AG10803 (cell line): ENCODE results near the gene KRT36.

Experiments
- DNase-seq: peaks from one replicate; pipeline ENCODE4 v3.0.0; 2010; ENCODE audit warnings: low read depth
- H3K4me3 ChIP-seq: 2 replicates; pipeline ENCODE4 v1.5.1; 2011; ENCODE audit warnings: mild to moderate bottlenecking, low read length, control low read depth
- TF ChIP-seq, protein P1 (sequence below): conservative IDR thresholded peaks from 2 replicates; pipeline ENCODE4 v1.5.1; 2011; ENCODE audit warnings: mild to moderate bottlenecking, low read length, control low read depth, inconsistent platforms

KRT36 gene

DNA sequence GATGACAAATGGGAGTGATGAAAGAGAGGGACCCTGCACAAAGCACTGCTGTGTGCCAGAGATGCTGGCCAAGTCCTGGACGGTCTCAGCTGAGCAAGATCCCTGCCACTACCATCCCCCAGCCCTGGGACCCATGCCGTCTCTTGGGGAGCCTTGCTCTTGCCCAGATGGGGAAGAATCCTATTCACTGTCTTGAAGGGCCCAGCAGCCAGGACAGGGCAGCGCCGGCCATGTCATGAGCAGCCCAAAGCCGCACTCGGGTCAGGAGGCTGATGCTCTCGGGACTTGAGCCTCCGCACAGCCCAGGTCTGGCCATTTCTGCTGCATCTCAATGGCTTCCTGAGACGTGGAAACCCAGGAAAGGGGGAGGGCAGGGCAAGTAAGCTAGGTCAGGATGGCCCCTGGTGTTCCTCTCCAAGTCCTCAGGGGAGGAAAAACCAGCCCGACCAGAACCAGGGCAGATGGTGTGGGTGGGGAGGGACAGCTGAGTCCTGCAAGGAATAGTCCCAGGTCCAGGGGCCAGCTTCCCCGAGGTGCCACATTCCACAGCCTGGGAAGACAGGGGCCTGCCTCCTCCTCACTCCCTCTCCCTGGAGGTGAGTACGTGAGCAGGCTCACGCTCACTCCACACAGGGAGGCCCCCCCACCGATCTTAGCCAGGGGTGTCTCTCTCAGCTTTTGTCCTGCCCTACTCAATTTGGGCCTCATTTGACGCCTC, 46.2 kb upstream of the KRT36 start:
- no peak for DNase-seq
- H3K4me3 ChIP-seq, result no peak overlapping the region

GRCh38 chr17:41534899-41535546, 45.3 kb upstream of the KRT36 start:
- DNase-seq, result no peak
- no peak overlapping the region for H3K4me3 ChIP-seq
- TF ChIP-seq, protein P1, sequence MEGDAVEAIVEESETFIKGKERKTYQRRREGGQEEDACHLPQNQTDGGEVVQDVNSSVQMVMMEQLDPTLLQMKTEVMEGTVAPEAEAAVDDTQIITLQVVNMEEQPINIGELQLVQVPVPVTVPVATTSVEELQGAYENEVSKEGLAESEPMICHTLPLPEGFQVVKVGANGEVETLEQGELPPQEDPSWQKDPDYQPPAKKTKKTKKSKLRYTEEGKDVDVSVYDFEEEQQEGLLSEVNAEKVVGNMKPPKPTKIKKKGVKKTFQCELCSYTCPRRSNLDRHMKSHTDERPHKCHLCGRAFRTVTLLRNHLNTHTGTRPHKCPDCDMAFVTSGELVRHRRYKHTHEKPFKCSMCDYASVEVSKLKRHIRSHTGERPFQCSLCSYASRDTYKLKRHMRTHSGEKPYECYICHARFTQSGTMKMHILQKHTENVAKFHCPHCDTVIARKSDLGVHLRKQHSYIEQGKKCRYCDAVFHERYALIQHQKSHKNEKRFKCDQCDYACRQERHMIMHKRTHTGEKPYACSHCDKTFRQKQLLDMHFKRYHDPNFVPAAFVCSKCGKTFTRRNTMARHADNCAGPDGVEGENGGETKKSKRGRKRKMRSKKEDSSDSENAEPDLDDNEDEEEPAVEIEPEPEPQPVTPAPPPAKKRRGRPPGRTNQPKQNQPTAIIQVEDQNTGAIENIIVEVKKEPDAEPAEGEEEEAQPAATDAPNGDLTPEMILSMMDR, result no peak

More for the DNA sequence above, 46.2 kb upstream of the KRT36 start:
- TF ChIP-seq, protein P1, result no peak

DNA sequence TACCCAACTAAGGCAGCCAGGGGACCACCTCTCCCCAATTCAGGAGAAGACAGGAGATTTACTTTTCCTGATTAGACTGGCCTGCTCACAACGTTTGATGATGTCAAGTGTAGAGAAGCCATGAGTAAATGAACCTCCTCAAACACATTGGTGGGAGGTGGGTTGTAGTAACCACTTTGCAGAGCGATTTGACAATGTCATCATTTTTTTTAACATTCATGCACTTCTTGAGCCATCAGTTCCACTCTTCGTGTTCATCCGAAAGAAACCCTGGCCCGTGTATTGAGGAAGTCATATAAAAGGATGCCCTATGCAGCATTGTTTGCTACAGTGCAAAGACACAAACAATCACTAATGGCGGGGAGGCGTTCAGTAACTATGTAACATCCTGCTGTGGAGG, 43.9 kb upstream of the KRT36 start:
- DNase-seq, result no peak
- TF ChIP-seq, protein P1, result no peak
- H3K4me3 ChIP-seq, result no peak overlapping the region

DNA sequence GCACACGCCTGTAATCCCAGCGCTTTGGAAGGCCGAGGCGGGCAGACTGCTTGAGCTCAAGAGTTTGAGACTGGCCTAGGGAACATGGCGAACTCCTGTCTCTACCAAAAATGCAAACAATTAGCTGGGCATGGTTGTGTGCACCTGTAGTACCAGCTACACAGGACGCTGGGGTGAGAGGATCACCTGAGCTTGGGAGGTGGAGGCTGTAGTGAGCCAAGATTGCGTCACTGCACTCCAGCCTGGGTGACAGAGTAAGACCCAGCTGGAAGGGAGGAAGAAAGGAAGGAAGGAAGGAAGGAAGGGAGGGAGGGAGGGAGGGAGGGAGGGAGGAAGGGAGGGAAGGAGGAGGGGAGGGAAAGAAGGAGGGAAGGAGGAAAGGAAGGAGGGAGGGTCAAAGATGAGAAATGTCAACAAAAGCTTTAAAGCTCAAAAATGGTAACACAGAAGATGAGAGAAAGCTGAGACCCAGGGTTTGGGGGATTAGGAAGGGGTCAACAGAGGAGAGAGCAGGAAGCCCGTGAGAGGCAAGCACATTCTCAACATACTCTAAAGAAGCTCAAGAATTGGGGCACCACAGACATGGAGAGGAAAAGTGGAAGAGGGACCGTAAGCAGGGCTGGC, 43.3 kb upstream of the KRT36 start:
- no peak overlapping the region for H3K4me3 ChIP-seq
- no peak for DNase-seq
- TF ChIP-seq, protein P1, result no peak

DNA sequence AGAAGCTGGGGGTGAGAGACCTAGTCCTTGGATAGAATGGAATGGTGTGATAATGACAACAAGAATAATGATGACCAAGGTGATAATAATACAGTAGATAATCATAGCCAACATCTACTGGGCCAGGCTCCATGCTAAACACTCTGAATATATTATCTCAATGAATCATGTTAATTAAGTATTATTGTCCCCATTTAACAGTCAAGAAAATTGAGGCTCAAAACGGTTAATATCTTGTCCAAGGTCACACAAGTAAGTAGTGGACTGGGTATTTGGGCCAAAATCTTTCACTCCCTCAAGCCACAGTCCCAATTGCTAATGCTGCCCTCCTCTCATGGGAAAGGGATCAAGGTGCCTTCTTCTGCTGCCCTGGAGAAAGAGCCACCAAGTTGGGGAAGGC, 42.3 kb upstream of the KRT36 start:
- TF ChIP-seq, protein P1, result no peak
- no peak for DNase-seq
- H3K4me3 ChIP-seq, result no peak overlapping the region

- TF ChIP-seq, protein P1, result no peak
- peak; percentile 67 for DNase-seq
- H3K4me3 ChIP-seq, result no peak overlapping the region
Measured at GRCh38 chr17:41530062-41531048, 40.6 kb upstream of the KRT36 start.
